Activated naive CD4-positive, alpha-beta T cell treated with anti-CD3 and anti-CD28 coated beads for 36 hours (primary cell): ENCODE results near the gene STRIP1. TPM values are rescaled to one million over a fixed set of nuclear protein-coding genes. Genes with fewer than 3 reads are reported as not detected.
"Not testable (repeated sequence)": the region's sequence is repeated elsewhere in the genome, so short reads cannot be mapped to it uniquely, and the experiment has no call there.

Experiments used
- CTCF ChIA-PET: fragments of 350-600 bp; sonication (Branson Sonifier 250); formaldehyde crosslinking; loops from one replicate; lab custom pipeline; 2021; ENCODE audit warnings: antibody characterized with exemption; lab: Charles Lee
- DNase-seq: peaks from one replicate; pipeline ENCODE4 v3.0.0-alpha.2; 2020
- H3K27ac Mint-ChIP-seq: one replicate; pipeline ENCODE4 v1.8.0; 2021; ENCODE audit warnings: mild to moderate bottlenecking, mixed read lengths
- H3K27me3 Mint-ChIP-seq: one replicate; pipeline ENCODE4 v1.8.0; 2021; ENCODE audit warnings: low read depth, mixed read lengths
- H3K36me3 Mint-ChIP-seq: one replicate; pipeline ENCODE4 v1.8.0; 2021; ENCODE audit warnings: low read depth, mixed read lengths
- H3K4me1 Mint-ChIP-seq: one replicate; pipeline ENCODE4 v1.8.0; 2021; ENCODE audit warnings: low read depth, mixed read lengths
- H3K4me3 Mint-ChIP-seq: one replicate; pipeline ENCODE4 v1.8.0; 2021; ENCODE audit warnings: mild to moderate bottlenecking, moderate library complexity, mixed read lengths
- H3K9me3 Mint-ChIP-seq: one replicate; pipeline ENCODE4 v1.8.0; 2021; ENCODE audit warnings: mixed read lengths
- intact Hi-C: fragments of 100-400 bp; cut with micrococcal nuclease; formaldehyde crosslinking; loops from one replicate; pipeline ENCODE4 v1.15.1; 2023
- total RNA-seq, 2 experiments: library from RNA; stranded (reverse); gene quantifications; one replicate each; pipeline ENCODE4 v1.2.3, GENCODE V29; 2021

The STRIP1 gene
- total RNA-seq, 2 experiments from 2014 or later: 20.7 to 22.8 TPM

- DNase-seq, CTCF ChIA-PET, H3K4me1 Mint-ChIP-seq, H3K4me3 Mint-ChIP-seq, intact Hi-C loops, H3K36me3 Mint-ChIP-seq, H3K27ac Mint-ChIP-seq, H3K9me3 Mint-ChIP-seq: not testable (repeated sequence)
- peaks cover 36% of the 10 kb centered on the region for H3K27me3 Mint-ChIP-seq
Observed at GRCh38 chr1:110079995-110080394, 45.6 kb downstream of the STRIP1 start.

- peaks cover 9% of the 10 kb centered on the region for H3K4me1 Mint-ChIP-seq
- intact Hi-C loops: no loop called here
- no peaks in the 10 kb centered on the region for H3K9me3 Mint-ChIP-seq
- CTCF ChIA-PET: interaction anchor here (0.7 to 2.6 kb wide), 4 partner anchors 21 to 32 kb away, joined by 3 to 15 read pairs (median 8); no protein-coding TSS in a partner anchor
- DNase-seq: no peak
- no peak overlapping the region for H3K27ac Mint-ChIP-seq
- H3K4me3 Mint-ChIP-seq: no peak overlapping the region
- no peaks in the 10 kb centered on the region for H3K36me3 Mint-ChIP-seq
- H3K27me3 Mint-ChIP-seq: peaks cover 47% of the 10 kb centered on the region
Observed at GRCh38 chr1:110081061-110081460, 46.6 kb downstream of the STRIP1 start.

- CTCF ChIA-PET: interaction anchor here (1.5 to 2.6 kb wide), 3 partner anchors 23 to 29 kb away, joined by 5 to 15 read pairs (median 14); no protein-coding TSS in a partner anchor
- DNase-seq: no peak
- no peaks in the 10 kb centered on the region for H3K9me3 Mint-ChIP-seq
- H3K4me3 Mint-ChIP-seq: no peak overlapping the region
- H3K4me1 Mint-ChIP-seq: peaks cover 9% of the 10 kb centered on the region
- no peak overlapping the region for H3K27ac Mint-ChIP-seq
- H3K36me3 Mint-ChIP-seq: no peaks in the 10 kb centered on the region
- intact Hi-C loops: no loop called here
- peaks cover 53% of the 10 kb centered on the region for H3K27me3 Mint-ChIP-seq
Observed at GRCh38 chr1:110082477-110082876, 48.1 kb downstream of the STRIP1 start.

GRCh38 chr1:110083061-110083865, 48.8 kb downstream of the STRIP1 start:
- no peak for DNase-seq
- CTCF ChIA-PET: interaction anchor here (1.0 to 1.5 kb wide), 2 partner anchors 22 to 377 kb away, joined by 3 to 5 read pairs; no protein-coding TSS in a partner anchor

GRCh38 chr1:110083866-110084226, 49.4 kb downstream of the STRIP1 start:
- H3K4me1 Mint-ChIP-seq: peaks cover 11% of the 10 kb centered on the region
- intact Hi-C loops: loop anchor here (1.0 to 2.0 kb wide), 3 partner anchors 15 to 49 kb away; partner anchors contain the start of gene STRIP1
- H3K27ac Mint-ChIP-seq: no peak overlapping the region
- DNase-seq: no peak
- CTCF ChIA-PET: interaction anchor here (1.0 kb wide), 1 partner anchor 376 kb away, joined by 3 read pairs; no protein-coding TSS in a partner anchor
- no peaks in the 10 kb centered on the region for H3K36me3 Mint-ChIP-seq
- H3K27me3 Mint-ChIP-seq: peaks cover 59% of the 10 kb centered on the region
- peak overlapping the region; percentile 69 for H3K4me3 Mint-ChIP-seq
- no peaks in the 10 kb centered on the region for H3K9me3 Mint-ChIP-seq

More at GRCh38 chr1:110083061-110083865, 48.8 kb downstream of the STRIP1 start:
- H3K4me3 Mint-ChIP-seq: peak overlapping the region; percentile 69
- no peak overlapping the region for H3K27ac Mint-ChIP-seq
- H3K9me3 Mint-ChIP-seq: no peaks in the 10 kb centered on the region
- H3K27me3 Mint-ChIP-seq: peaks cover 59% of the 10 kb centered on the region
- intact Hi-C loops: no loop called here
- H3K36me3 Mint-ChIP-seq: no peaks in the 10 kb centered on the region
- peaks cover 11% of the 10 kb centered on the region for H3K4me1 Mint-ChIP-seq

- no peak overlapping the region for H3K27ac Mint-ChIP-seq
- peak overlapping the region; percentile 69 for H3K4me3 Mint-ChIP-seq
- H3K4me1 Mint-ChIP-seq: peaks cover 11% of the 10 kb centered on the region
- CTCF ChIA-PET: interaction anchor here (1.1 kb wide), 1 partner anchor 22 kb away, joined by 3 read pairs; no protein-coding TSS in a partner anchor
- no peaks in the 10 kb centered on the region for H3K36me3 Mint-ChIP-seq
- peaks cover 59% of the 10 kb centered on the region for H3K27me3 Mint-ChIP-seq
- intact Hi-C loops: loop anchor here (1.0 to 2.0 kb wide), 3 partner anchors 16 to 50 kb away; partner anchors contain the start of gene STRIP1
- peak; percentile 59 for DNase-seq
- no peaks in the 10 kb centered on the region for H3K9me3 Mint-ChIP-seq
Observed at GRCh38 chr1:110084227-110085078, 50.0 kb downstream of the STRIP1 start.

GRCh38 chr1:110085671-110086070, 51.2 kb downstream of the STRIP1 start:
- CTCF ChIA-PET: interaction anchor here (1.1 to 1.3 kb wide), 3 partner anchors 20 to 32 kb away, joined by 3 to 5 read pairs (median 3); no protein-coding TSS in a partner anchor
- intact Hi-C loops: loop anchor here (2.0 kb wide), 2 partner anchors 17 to 51 kb away; partner anchors contain the start of gene STRIP1
- Mint-ChIP-seq H3K27ac (no peak overlapping the region), H3K9me3 (no peaks in the 10 kb centered on the region), H3K4me3 (no peak overlapping the region), H3K27me3 (peaks cover 56% of the 10 kb centered on the region), H3K4me1 (peaks cover 11% of the 10 kb centered on the region), H3K36me3 (no peaks in the 10 kb centered on the region)
- DNase-seq: no peak

- Mint-ChIP-seq H3K9me3 (no peaks in the 10 kb centered on the region), H3K4me1 (peaks cover 11% of the 10 kb centered on the region), H3K27ac (no peak overlapping the region), H3K36me3 (no peaks in the 10 kb centered on the region), H3K27me3 (peaks cover 53% of the 10 kb centered on the region), H3K4me3 (no peak overlapping the region)
- DNase-seq: no peak
- intact Hi-C loops: no loop called here
- CTCF ChIA-PET: interaction anchor here (0.9 to 2.1 kb wide), 5 partner anchors 17 to 30 kb away, joined by 3 to 62 read pairs (median 5); no protein-coding TSS in a partner anchor
Observed at GRCh38 chr1:110086961-110087360, 52.5 kb downstream of the STRIP1 start.

- H3K4me3 Mint-ChIP-seq: no peak overlapping the region
- intact Hi-C loops: loop anchor here (1.0 kb wide), 2 partner anchors 18 to 28 kb away; no protein-coding TSS in a partner anchor
- peak; percentile 64 for DNase-seq
- CTCF ChIA-PET: interaction anchor here (0.6 to 4.3 kb wide), 26 partner anchors 9 to 372 kb away, joined by 3 to 62 read pairs (median 4); partner anchors contain the start of gene AHCYL1
- no peak overlapping the region for H3K27ac Mint-ChIP-seq
- H3K36me3 Mint-ChIP-seq: no peaks in the 10 kb centered on the region
- peaks cover 44% of the 10 kb centered on the region for H3K27me3 Mint-ChIP-seq
- H3K4me1 Mint-ChIP-seq: peaks cover 11% of the 10 kb centered on the region
- no peaks in the 10 kb centered on the region for H3K9me3 Mint-ChIP-seq
Observed at GRCh38 chr1:110087812-110088738, 53.7 kb downstream of the STRIP1 start.

- no peak overlapping the region for H3K27ac Mint-ChIP-seq
- DNase-seq: no peak
- H3K27me3 Mint-ChIP-seq: peaks cover 37% of the 10 kb centered on the region
- H3K4me1 Mint-ChIP-seq: peaks cover 6% of the 10 kb centered on the region
- CTCF ChIA-PET: interaction anchor here (0.6 to 4.3 kb wide), 20 partner anchors 8 to 370 kb away, joined by 3 to 62 read pairs (median 5); partner anchors contain the start of gene AHCYL1
- H3K4me3 Mint-ChIP-seq: no peak overlapping the region
- H3K9me3 Mint-ChIP-seq: no peaks in the 10 kb centered on the region
- no peaks in the 10 kb centered on the region for H3K36me3 Mint-ChIP-seq
- intact Hi-C loops: loop anchor here (1.0 kb wide), 2 partner anchors 17 to 27 kb away; no protein-coding TSS in a partner anchor
Observed at GRCh38 chr1:110088739-110089316, 54.4 kb downstream of the STRIP1 start.
